Gastroesophageal sphincter (tissue), 3 donors: ENCODE results near the gene CABLES2.

Source experiments
- CTCF ChIP-seq, 4 experiments: fragments of 200-600 bp in 2 of 4; fragments of 450-650 bp in 2 of 4; sonication (generic) in 1 of 4; IDR thresholded peaks; one replicate each; pipeline ENCODE4 v1.5.1; 2017 to 2019; ENCODE audit warnings: antibody characterized with exemption in 4 of 4, mild to moderate bottlenecking in 2 of 4, moderate library complexity in 2 of 4
- EP300 ChIP-seq: sonication (generic); formaldehyde crosslinking; IDR thresholded peaks from one replicate; pipeline ENCODE4 v1.6.1; 2017; ENCODE audit warnings: antibody characterized with exemption, mild to moderate bottlenecking
- POLR2A ChIP-seq, 2 donors: fragments of 450-650 bp; IDR thresholded peaks; one replicate each; pipeline ENCODE4 v1.6.1; 2017; ENCODE audit warnings: antibody characterized with exemption in 2 of 2, mild to moderate bottlenecking in 2 of 2, moderate library complexity in 1 of 2
- POLR2AphosphoS5 ChIP-seq: sonication (generic); formaldehyde crosslinking; IDR thresholded peaks from one replicate; pipeline ENCODE4 v1.6.1; 2017; ENCODE audit warnings: antibody characterized with exemption

GRCh38 chr20:62437927-62438326, 30.8 kb upstream of the CABLES2 start:
- TF ChIP-seq CTCF (IDR thresholded peaks at IDR 0.05) (no peak), EP300 (no peak), POLR2A (IDR thresholded peaks at IDR 0.05) (no peak), POLR2AphosphoS5 (no peak)
